Activated CD8-positive, alpha-beta memory T cell treated with anti-CD3 and anti-CD28 coated beads for 36 hours (primary cell): Measurements from ENCODE around the gene ANXA3. TPM values are rescaled to one million over a fixed set of nuclear protein-coding genes. Genes with fewer than 3 reads are reported as not detected.

ENCODE experiments used
- CTCF ChIA-PET: fragments of 350-600 bp; sonication (Branson Sonifier 250); formaldehyde crosslinking; loops from one replicate; lab custom pipeline; 2021; ENCODE audit warnings: antibody characterized with exemption; lab: Charles Lee
- POLR2A ChIA-PET: fragments of 350-600 bp; sonication (Branson Sonifier 250); formaldehyde crosslinking; loops from one replicate; lab custom pipeline; 2021; ENCODE audit warnings: antibody characterized with exemption; lab: Charles Lee
- total RNA-seq, 2 experiments: library from RNA; stranded (reverse); gene quantifications; one replicate each; pipeline ENCODE4 v1.2.3, GENCODE V29; 2021

The ANXA3 gene
- total RNA-seq, 2 experiments from 2014 or later = 0.21 to 0.31 TPM

GRCh38 chr4:78603384-78603783 is 51.8 kb downstream of the ANXA3 start:
- ChIA-PET CTCF (no interaction called here), POLR2A (no interaction called here)

GRCh38 chr4:78604988-78605387 is 53.4 kb downstream of the ANXA3 start:
- ChIA-PET CTCF (no interaction called here), POLR2A (no interaction called here)

- CTCF ChIA-PET = no interaction called here
- POLR2A ChIA-PET = no interaction called here
Measured at GRCh38 chr4:78606035-78606434, 54.5 kb downstream of the ANXA3 start.

DNA sequence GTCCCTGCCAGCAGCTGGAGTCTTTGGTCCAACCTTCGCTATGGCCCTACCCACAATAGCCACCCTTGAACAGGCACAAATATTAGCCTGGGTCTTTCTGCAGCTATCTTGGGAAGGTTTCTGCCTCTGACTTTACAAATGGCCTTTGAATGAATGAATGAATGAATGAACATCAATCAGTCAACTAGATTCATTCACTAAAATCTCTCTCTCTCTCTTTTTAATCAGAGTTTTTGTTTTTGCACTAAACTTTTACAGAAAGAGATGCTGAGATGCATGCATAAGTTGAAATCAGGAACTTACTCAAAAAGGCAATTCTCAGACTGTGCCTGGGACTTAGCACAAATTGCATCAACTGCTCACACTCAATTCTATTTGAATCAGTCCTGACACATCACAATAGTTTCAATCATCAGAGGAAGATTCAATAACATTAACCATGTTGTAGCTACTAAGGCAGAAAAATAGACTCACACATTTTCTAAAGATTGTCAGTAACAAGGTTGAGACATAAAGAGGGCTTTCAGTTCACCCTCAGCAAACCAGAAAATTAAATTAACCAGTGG is 55.0 kb downstream of the ANXA3 start:
- ChIA-PET CTCF (no interaction called here), POLR2A (no interaction called here)

- ChIA-PET POLR2A (no interaction called here), CTCF (no interaction called here)
Measured at GRCh38 chr4:78608684-78609083, 57.1 kb downstream of the ANXA3 start.

GRCh38 chr4:78609580-78609979 is 58.0 kb downstream of the ANXA3 start:
- ChIA-PET CTCF (no interaction called here), POLR2A (no interaction called here)

- POLR2A ChIA-PET = no interaction called here
- CTCF ChIA-PET = no interaction called here
Measured at GRCh38 chr4:78610546-78611214, 59.1 kb downstream of the ANXA3 start.

GRCh38 chr4:78611215-78611558 is 59.6 kb downstream of the ANXA3 start:
- ChIA-PET POLR2A (no interaction called here), CTCF (no interaction called here)

DNA sequence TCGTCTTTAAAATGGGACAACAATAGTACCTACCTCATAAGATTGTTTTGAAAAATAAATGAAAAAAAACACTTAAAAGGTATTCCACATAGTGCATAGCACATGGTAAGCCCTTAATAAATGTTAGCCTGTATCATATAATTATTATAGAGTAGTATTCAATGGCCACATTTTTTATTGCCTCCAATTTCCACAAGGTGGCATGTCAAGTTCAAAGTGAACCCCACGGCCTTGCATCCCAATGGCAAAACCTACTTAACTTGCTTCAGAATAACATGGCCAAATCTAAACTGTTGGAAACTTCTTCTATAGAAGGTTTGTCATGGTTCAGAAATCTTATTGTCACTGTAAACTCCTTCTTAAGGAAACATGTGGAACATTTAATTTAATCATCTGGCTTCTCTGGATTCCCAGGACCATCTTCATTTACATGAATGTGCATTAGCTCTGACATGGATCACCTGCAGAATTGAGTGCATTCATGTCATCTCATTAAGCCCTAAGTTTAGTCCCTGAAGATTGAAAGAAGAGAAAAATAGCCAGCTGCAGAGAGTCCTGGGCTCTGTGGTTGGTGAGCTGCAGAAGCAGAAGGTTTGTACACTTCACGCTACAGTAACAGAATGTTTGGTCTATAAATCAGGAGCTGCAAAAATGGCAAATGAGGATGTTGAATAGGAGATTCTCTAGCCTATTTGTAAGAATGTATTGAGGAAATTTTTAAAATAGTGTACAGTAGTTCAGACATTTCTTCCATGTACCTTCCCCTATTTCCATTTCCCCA is 61.0 kb downstream of the ANXA3 start:
- POLR2A ChIA-PET = no interaction called here
- CTCF ChIA-PET = no interaction called here

- ChIA-PET POLR2A (no interaction called here), CTCF (interaction anchor here (1.3 kb wide), 1 partner anchor 250 kb away, joined by 3 read pairs; no protein-coding TSS in a partner anchor)
Measured at GRCh38 chr4:78613522-78614321, 62.2 kb downstream of the ANXA3 start.

DNA sequence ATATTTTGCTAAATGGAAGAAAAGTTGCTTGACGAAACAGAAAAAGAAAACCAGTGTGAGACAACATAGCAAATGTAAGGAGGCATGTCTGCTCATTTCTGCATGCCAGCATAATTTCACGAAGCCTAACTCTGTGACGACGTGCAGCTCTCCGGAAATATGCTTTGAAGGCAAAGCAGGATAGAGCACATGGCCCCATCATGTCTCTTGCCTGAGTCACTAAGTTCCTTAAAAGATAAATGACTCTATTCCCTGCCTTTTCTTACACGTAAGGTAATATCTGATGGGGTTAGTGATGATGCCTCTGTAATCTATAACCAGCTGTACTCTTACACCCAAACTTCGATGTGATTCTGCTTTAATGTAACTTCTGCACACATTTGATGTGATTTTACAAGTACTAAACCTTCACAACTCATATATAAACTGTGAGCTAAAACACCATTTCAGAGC is 64.5 kb downstream of the ANXA3 start:
- ChIA-PET CTCF (no interaction called here), POLR2A (no interaction called here)

DNA sequence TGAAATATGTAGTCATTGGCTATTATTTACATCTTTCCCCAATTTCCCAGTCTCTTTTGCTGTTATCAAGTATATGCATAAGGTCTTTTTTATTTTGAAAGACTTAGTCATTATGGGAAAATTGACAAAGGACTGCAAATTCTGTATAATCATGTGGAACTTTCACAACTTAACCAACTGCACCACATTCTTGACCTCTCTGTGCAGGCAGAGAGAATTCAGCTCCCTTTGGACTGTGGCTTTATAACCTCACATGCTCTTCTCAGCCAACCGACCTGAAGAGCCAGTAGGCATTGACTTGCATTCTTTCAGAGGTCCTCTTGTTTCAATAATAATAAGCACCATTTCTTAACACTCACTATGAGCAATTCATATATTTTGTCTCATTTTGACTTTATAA is 66.9 kb downstream of the ANXA3 start:
- ChIA-PET POLR2A (no interaction called here), CTCF (no interaction called here)

- POLR2A ChIA-PET = no interaction called here
- CTCF ChIA-PET = no interaction called here
Measured at GRCh38 chr4:78621395-78621794, 69.8 kb downstream of the ANXA3 start.

DNA sequence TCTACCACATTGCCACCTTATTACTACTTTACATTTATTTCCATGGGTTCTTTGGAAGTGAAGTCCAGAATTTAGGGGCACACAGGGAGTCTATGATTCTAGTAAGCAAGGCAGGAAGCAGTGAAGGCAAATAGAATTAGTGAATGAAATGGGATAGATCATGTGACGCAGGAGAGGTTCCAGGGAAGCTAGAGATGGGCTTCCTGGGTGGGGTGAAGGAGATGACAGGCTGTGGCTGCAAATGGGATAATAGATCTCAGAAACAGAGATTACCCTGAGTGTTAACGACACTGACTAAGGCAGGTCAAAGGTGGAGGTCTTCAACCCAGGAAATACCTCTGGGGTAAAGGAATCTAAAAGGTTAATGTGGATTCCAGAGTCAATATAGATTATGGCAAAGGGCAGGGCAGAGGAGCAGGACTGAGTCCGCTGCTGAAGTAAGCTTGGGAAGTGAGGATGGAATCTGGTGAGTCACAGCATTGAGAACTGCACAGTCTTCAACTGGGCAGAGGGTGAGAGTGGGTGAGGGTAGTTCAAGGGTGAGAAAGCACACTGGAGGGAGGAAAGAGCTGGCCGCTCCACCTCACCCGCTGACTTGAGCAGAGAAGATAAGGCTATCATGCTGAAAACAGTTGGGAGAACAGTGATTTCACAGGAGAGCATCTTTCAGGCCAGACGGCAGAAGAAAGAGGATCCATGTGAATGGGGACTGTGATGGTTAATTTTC is 70.8 kb downstream of the ANXA3 start:
- ChIA-PET CTCF (no interaction called here), POLR2A (no interaction called here)

GRCh38 chr4:78624048-78624447 is 72.5 kb downstream of the ANXA3 start:
- POLR2A ChIA-PET = no interaction called here
- CTCF ChIA-PET = no interaction called here

GRCh38 chr4:78625073-78625472 is 73.5 kb downstream of the ANXA3 start:
- ChIA-PET POLR2A (no interaction called here), CTCF (no interaction called here)

DNA sequence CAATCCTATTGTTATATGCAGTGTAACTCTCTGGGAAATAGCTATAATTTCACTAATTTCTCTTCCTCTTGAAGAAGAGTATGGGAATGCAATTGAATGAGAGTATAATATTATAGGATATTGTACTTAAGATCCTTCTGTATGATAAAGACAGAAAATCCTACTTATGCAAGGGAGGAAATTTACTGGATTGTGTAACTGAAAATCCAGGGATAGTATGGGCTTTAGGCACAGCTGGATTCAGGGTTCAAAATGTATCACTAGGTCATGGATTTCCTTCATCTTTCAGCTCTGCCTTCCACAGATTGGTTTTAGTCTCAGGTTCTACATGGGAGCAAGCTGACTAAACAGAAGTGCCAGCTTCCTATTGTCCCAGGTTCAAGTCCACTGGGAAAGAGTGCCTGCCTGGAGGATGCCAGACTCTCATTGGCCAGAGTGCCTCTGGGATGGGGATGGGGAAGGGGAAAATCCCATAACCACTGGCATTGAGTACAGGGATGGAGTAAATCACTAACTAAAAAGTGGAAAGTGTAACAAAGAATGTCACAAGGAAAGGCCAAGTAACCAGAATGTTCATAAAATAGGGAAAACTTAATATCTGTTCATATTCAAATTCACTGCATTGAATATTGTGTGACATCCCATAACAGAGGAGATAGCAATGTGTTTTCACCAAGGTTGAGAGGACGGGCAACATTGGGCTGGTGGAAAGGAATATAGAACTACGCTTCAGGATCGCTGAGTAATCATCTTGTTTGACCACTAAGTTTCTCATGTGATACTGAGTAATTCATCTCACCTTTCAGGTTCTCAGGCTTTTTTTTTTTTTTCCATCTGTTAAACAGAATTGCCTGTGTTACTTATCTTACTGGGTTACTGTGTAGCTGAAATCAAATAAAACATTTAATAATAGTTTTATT is 75.7 kb downstream of the ANXA3 start:
- ChIA-PET POLR2A (no interaction called here), CTCF (interaction anchor here (0.6 kb wide), 1 partner anchor 155 kb away, joined by 3 read pairs; no protein-coding TSS in a partner anchor)

- ChIA-PET POLR2A (no interaction called here), CTCF (interaction anchor here (0.6 kb wide), 1 partner anchor 154 kb away, joined by 3 read pairs; no protein-coding TSS in a partner anchor)
Measured at GRCh38 chr4:78627966-78628678, 76.6 kb downstream of the ANXA3 start.
